BLaER1 (cell line): ENCODE data around the gene TMEM132C.

Source experiments
- H3K27ac ChIP-seq: shearing (Covaris generic); formaldehyde crosslinking; 2 replicates; pipeline ENCODE4 v1.8.1; 2022
- H3K27me3 ChIP-seq: shearing (Covaris generic); formaldehyde crosslinking; 2 replicates; pipeline ENCODE4 v1.8.1; 2022
- H3K36me3 ChIP-seq: shearing (Covaris generic); formaldehyde crosslinking; 2 replicates; pipeline ENCODE4 v1.8.1; 2022
- H3K4me1 ChIP-seq: shearing (Covaris generic); formaldehyde crosslinking; 2 replicates; pipeline ENCODE4 v1.8.1; 2022
- H3K4me2 ChIP-seq: shearing (Covaris generic); formaldehyde crosslinking; 2 replicates; pipeline ENCODE4 v1.8.1; 2022
- H3K4me3 ChIP-seq: shearing (Covaris generic); formaldehyde crosslinking; 2 replicates; pipeline ENCODE4 v1.8.1; 2022
- H3K9ac ChIP-seq: shearing (Covaris generic); formaldehyde crosslinking; 2 replicates; pipeline ENCODE4 v1.8.1; 2022
- H3K9me3 ChIP-seq: shearing (Covaris generic); formaldehyde crosslinking; 2 replicates; pipeline ENCODE4 v1.8.1; 2022
- H4K20me1 ChIP-seq: shearing (Covaris generic); formaldehyde crosslinking; 2 replicates; pipeline ENCODE4 v1.8.1; 2022
- Cebpa-rat ChIP-seq: shearing (Covaris generic); IDR thresholded peaks from 2 replicates; pipeline ENCODE4 v1.8.1; 2022

TMEM132C gene

GRCh38 chr12:128694445-128694844 is 427.5 kb downstream of the TMEM132C start:
- no peaks in the 10 kb centered on the region for H3K4me1 ChIP-seq
- TF ChIP-seq Cebpa-rat, result no peak
- no peak overlapping the region for H3K9ac ChIP-seq
- H3K4me3 ChIP-seq, result no peak overlapping the region
- no peak overlapping the region for H3K4me2 ChIP-seq
- no peaks in the 10 kb centered on the region for H3K36me3 ChIP-seq
- no peak overlapping the region for H3K27ac ChIP-seq
- no peaks in the 10 kb centered on the region for H4K20me1 ChIP-seq
- no peaks in the 10 kb centered on the region for H3K27me3 ChIP-seq
- peaks cover 18% of the 10 kb centered on the region for H3K9me3 ChIP-seq

DNA sequence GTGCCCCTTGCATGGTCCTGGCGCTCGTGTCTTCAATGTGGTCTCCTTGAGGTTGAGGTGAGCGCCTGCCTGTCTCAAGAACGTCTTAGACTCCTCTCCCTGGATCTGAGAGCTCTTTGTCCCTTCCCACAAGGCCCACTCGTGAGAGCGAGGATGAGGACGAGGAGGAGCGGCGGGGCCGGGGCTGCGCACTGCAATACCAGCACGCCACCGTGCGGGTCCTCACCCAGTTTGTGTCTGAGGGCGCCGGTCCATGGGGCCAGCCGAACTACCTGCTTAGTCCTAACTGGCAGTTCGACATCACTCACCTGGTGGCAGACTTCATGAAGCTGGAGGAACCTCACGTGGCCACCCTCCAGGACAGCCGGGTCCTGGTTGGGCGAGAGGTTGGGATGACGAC is 428.7 kb downstream of the TMEM132C start:
- H3K36me3 ChIP-seq, result no peaks in the 10 kb centered on the region
- H3K9ac ChIP-seq, result no peak overlapping the region
- no peaks in the 10 kb centered on the region for H4K20me1 ChIP-seq
- peaks cover 18% of the 10 kb centered on the region for H3K9me3 ChIP-seq
- no peak for TF ChIP-seq Cebpa-rat
- H3K4me2 ChIP-seq, result no peak overlapping the region
- no peaks in the 10 kb centered on the region for H3K4me1 ChIP-seq
- no peaks in the 10 kb centered on the region for H3K27me3 ChIP-seq
- H3K4me3 ChIP-seq, result no peak overlapping the region
- no peak overlapping the region for H3K27ac ChIP-seq

GRCh38 chr12:128698301-128698972 is 431.5 kb downstream of the TMEM132C start:
- Histone ChIP-seq H3K4me3 (no peak overlapping the region), H3K4me2 (no peak overlapping the region), H3K27me3 (no peaks in the 10 kb centered on the region), H3K9ac (no peak overlapping the region), H3K4me1 (no peaks in the 10 kb centered on the region), H3K9me3 (peaks cover 18% of the 10 kb centered on the region), H4K20me1 (no peaks in the 10 kb centered on the region), H3K36me3 (no peaks in the 10 kb centered on the region), H3K27ac (no peak overlapping the region)
- TF ChIP-seq Cebpa-rat, result no peak

DNA sequence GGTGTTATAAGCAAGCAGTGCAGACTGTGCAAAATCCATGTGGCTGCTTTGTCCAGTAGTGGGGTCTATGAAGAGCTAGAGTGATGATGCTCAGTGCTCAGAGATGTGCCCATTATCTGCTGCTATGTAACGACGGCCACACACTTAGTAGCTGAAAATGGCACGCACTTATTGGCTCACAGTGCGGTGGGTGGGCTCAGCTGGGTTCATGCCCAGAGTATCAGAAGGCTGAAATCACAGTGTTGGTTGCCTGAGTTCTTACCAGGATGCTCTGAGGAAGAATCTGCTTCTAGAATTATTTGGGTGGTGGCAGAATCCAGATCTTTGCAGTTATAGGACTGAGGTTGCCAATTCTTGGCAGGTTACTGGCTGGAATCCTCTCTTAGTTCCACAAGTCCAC is 432.1 kb downstream of the TMEM132C start:
- H3K36me3 ChIP-seq, result no peaks in the 10 kb centered on the region
- H3K4me1 ChIP-seq, result no peaks in the 10 kb centered on the region
- H3K9me3 ChIP-seq, result peaks cover 18% of the 10 kb centered on the region
- H3K4me3 ChIP-seq, result no peak overlapping the region
- no peaks in the 10 kb centered on the region for H4K20me1 ChIP-seq
- H3K27ac ChIP-seq, result no peak overlapping the region
- no peak for TF ChIP-seq Cebpa-rat
- no peak overlapping the region for H3K4me2 ChIP-seq
- H3K27me3 ChIP-seq, result no peaks in the 10 kb centered on the region
- H3K9ac ChIP-seq, result no peak overlapping the region

GRCh38 chr12:128702371-128702770 is 435.4 kb downstream of the TMEM132C start:
- no peaks in the 10 kb centered on the region for H3K27me3 ChIP-seq
- no peaks in the 10 kb centered on the region for H4K20me1 ChIP-seq
- no peak overlapping the region for H3K4me3 ChIP-seq
- peaks cover 12% of the 10 kb centered on the region for H3K9me3 ChIP-seq
- H3K4me2 ChIP-seq, result no peak overlapping the region
- H3K36me3 ChIP-seq, result no peaks in the 10 kb centered on the region
- no peak overlapping the region for H3K9ac ChIP-seq
- no peak for TF ChIP-seq Cebpa-rat
- H3K27ac ChIP-seq, result no peak overlapping the region
- H3K4me1 ChIP-seq, result no peaks in the 10 kb centered on the region

DNA sequence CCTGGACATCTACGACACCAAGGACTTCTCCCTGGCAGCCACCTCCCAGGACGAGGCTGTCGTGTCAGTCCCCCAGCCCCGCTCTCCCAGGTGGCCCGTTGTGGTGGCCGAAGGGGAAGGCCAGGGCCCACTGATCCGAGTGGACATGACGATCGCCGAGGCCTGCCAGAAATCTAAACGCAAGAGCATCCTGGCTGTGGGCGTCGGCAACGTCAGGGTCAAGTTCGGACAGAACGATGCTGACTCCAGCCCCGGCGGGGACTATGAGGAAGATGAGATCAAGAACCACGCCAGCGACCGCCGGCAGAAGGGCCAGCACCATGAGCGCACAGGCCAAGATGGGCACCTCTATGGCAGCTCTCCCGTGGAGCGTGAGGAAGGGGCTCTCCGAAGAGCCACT is 438.2 kb downstream of the TMEM132C start:
- no peak for TF ChIP-seq Cebpa-rat
- Histone ChIP-seq H4K20me1 (no peaks in the 10 kb centered on the region), H3K4me1 (no peaks in the 10 kb centered on the region), H3K36me3 (no peaks in the 10 kb centered on the region), H3K9ac (no peak overlapping the region), H3K4me3 (no peak overlapping the region), H3K27ac (no peak overlapping the region), H3K4me2 (no peak overlapping the region), H3K9me3 (no peaks in the 10 kb centered on the region), H3K27me3 (no peaks in the 10 kb centered on the region)

- no peak overlapping the region for H3K4me2 ChIP-seq
- no peaks in the 10 kb centered on the region for H3K4me1 ChIP-seq
- H3K36me3 ChIP-seq, result no peaks in the 10 kb centered on the region
- no peaks in the 10 kb centered on the region for H4K20me1 ChIP-seq
- H3K9ac ChIP-seq, result no peak overlapping the region
- no peaks in the 10 kb centered on the region for H3K9me3 ChIP-seq
- H3K4me3 ChIP-seq, result no peak overlapping the region
- H3K27ac ChIP-seq, result no peak overlapping the region
- no peak for TF ChIP-seq Cebpa-rat
- H3K27me3 ChIP-seq, result no peaks in the 10 kb centered on the region
These were observed 440.5 kb downstream of the TMEM132C start for GRCh38 chr12:128707488-128707887.

GRCh38 chr12:128708789-128709188 is 441.8 kb downstream of the TMEM132C start:
- Histone ChIP-seq H3K4me1 (no peaks in the 10 kb centered on the region), H3K9ac (no peak overlapping the region), H3K27me3 (no peaks in the 10 kb centered on the region), H3K9me3 (no peaks in the 10 kb centered on the region), H3K4me2 (no peak overlapping the region), H3K4me3 (no peak overlapping the region), H4K20me1 (no peaks in the 10 kb centered on the region), H3K36me3 (no peaks in the 10 kb centered on the region), H3K27ac (no peak overlapping the region)
- TF ChIP-seq Cebpa-rat, result no peak

- H3K4me1 ChIP-seq, result no peaks in the 10 kb centered on the region
- no peaks in the 10 kb centered on the region for H3K36me3 ChIP-seq
- TF ChIP-seq Cebpa-rat, result no peak
- H3K27ac ChIP-seq, result no peak overlapping the region
- no peaks in the 10 kb centered on the region for H3K9me3 ChIP-seq
- no peak overlapping the region for H3K4me2 ChIP-seq
- H4K20me1 ChIP-seq, result no peaks in the 10 kb centered on the region
- H3K4me3 ChIP-seq, result no peak overlapping the region
- no peaks in the 10 kb centered on the region for H3K27me3 ChIP-seq
- H3K9ac ChIP-seq, result no peak overlapping the region
These were observed 442.7 kb downstream of the TMEM132C start for GRCh38 chr12:128709660-128710059.

- H4K20me1 ChIP-seq, result no peaks in the 10 kb centered on the region
- no peaks in the 10 kb centered on the region for H3K4me1 ChIP-seq
- TF ChIP-seq Cebpa-rat, result no peak
- H3K9ac ChIP-seq, result no peak overlapping the region
- no peaks in the 10 kb centered on the region for H3K36me3 ChIP-seq
- no peaks in the 10 kb centered on the region for H3K27me3 ChIP-seq
- no peak overlapping the region for H3K4me3 ChIP-seq
- no peak overlapping the region for H3K4me2 ChIP-seq
- H3K27ac ChIP-seq, result no peak overlapping the region
- H3K9me3 ChIP-seq, result no peaks in the 10 kb centered on the region
These were observed 444.5 kb downstream of the TMEM132C start for GRCh38 chr12:128711486-128711885.

- H3K4me3 ChIP-seq, result no peak overlapping the region
- H3K27me3 ChIP-seq, result no peaks in the 10 kb centered on the region
- no peaks in the 10 kb centered on the region for H3K36me3 ChIP-seq
- H3K9ac ChIP-seq, result no peak overlapping the region
- H3K4me2 ChIP-seq, result no peak overlapping the region
- H3K27ac ChIP-seq, result no peak overlapping the region
- TF ChIP-seq Cebpa-rat, result no peak
- H3K9me3 ChIP-seq, result 0 out of 2 replicates have a peak, but pooled peaks cover 7% of the 10 kb centered on the region
- no peaks in the 10 kb centered on the region for H3K4me1 ChIP-seq
- no peaks in the 10 kb centered on the region for H4K20me1 ChIP-seq
These were observed 445.7 kb downstream of the TMEM132C start for GRCh38 chr12:128712622-128713021.
